Caco-2 (cell line): Measurements from ENCODE around the gene TXN2. TPM values are rescaled to one million over a fixed set of nuclear protein-coding genes. Genes with fewer than 3 reads are reported as not detected.
"Not testable (repeated sequence)": the region's sequence is repeated elsewhere in the genome, so short reads cannot be mapped to it uniquely, and the experiment has no call there.

Experiments
- BruUV-seq: library from RNA; stranded (reverse); fragments of 400-500 nt; replicated peaks from 2 replicates; lab custom pipeline; 2021; lab: Mats Ljungman, UMichigan
- CTCF ChIA-PET: fragments of 300-600 bp; sonication (Branson Sonifier 250); formaldehyde crosslinking; loops from one replicate; lab custom pipeline; 2022; ENCODE audit warnings: antibody characterized with exemption; lab: Charles Lee
- POLR2A ChIA-PET: fragments of 300-600 bp; sonication (Branson Sonifier 250); formaldehyde crosslinking; loops from one replicate; lab custom pipeline; 2022; ENCODE audit warnings: antibody characterized with exemption; lab: Charles Lee
- DNase-seq, 2 experiments: peaks; one replicate each; pipeline versions ENCODE4 v3.0.0 to v3.0.0-alpha.2; 2020 to 2022
- H3K27me3 ChIP-seq: replicated peaks from 2 replicates; pipeline ENCODE4 v1.6.0; 2011; ENCODE audit warnings: low read length; ENCODE audit not compliant: control insufficient read depth, insufficient read depth
- H3K36me3 ChIP-seq: 2 replicates; pipeline ENCODE4 v1.5.1; 2011; ENCODE audit warnings: low read length; ENCODE audit not compliant: control insufficient read depth, insufficient read depth
- H3K4me1 ChIP-seq: fragments of 250-450 bp; sonication (Bioruptor Pico); 2 replicates; pipeline ENCODE4 v1.5.1; 2020; ENCODE audit warnings: mild to moderate bottlenecking
- H3K4me3 ChIP-seq: 2 replicates; pipeline ENCODE4 v1.5.1; 2011; ENCODE audit warnings: low read depth, mild to moderate bottlenecking, control low read depth, low read length
- H3K9me3 ChIP-seq: fragments of 250-450 bp; sonication (Bioruptor Pico); 2 replicates; pipeline ENCODE4 v1.5.1; 2020; ENCODE audit warnings: mild to moderate bottlenecking, moderate library complexity
- H3K27ac Mint-ChIP-seq: one replicate; pipeline ENCODE4 v1.8.0; 2022; ENCODE audit warnings: mixed read lengths; ENCODE audit not compliant: unreplicated experiment
- H3K27me3 Mint-ChIP-seq: one replicate; pipeline ENCODE4 v1.8.0; 2022; ENCODE audit warnings: mixed read lengths; ENCODE audit not compliant: insufficient read depth, unreplicated experiment
- H3K36me3 Mint-ChIP-seq: one replicate; pipeline ENCODE4 v1.8.0; 2022; ENCODE audit warnings: mild to moderate bottlenecking, mixed read lengths; ENCODE audit not compliant: insufficient read depth, unreplicated experiment
- H3K4me1 Mint-ChIP-seq: one replicate; pipeline ENCODE4 v1.8.0; 2022; ENCODE audit warnings: low read depth, mixed read lengths; ENCODE audit not compliant: unreplicated experiment
- H3K4me3 Mint-ChIP-seq: one replicate; pipeline ENCODE4 v1.8.0; 2022; ENCODE audit warnings: mild to moderate bottlenecking, moderate library complexity, mixed read lengths; ENCODE audit not compliant: unreplicated experiment
- H3K9me3 Mint-ChIP-seq: one replicate; pipeline ENCODE4 v1.8.0; 2022; ENCODE audit warnings: mixed read lengths; ENCODE audit not compliant: unreplicated experiment
- intact Hi-C: fragments of 100-400 bp; cut with micrococcal nuclease; formaldehyde crosslinking; loops from one replicate; pipeline ENCODE4 v1.10.0; 2022; ENCODE audit not compliant: unreplicated experiment
- total RNA-seq: library from RNA; stranded (reverse); gene quantifications from 2 replicates; pipeline ENCODE4 v1.2.3, GENCODE V29; 2022
- TF ChIP-seq, protein P1 (sequence below), 2 experiments: fragments of 200-600 bp in 1 of 2; IDR thresholded peaks; 1 replicate in 1 of 2; 2 replicates in 1 of 2; pipeline versions ENCODE4 v1.5.1 to v1.8.0; 2011 to 2022; ENCODE audit warnings: antibody characterized with exemption in 1 of 2, control low read depth in 1 of 2, inconsistent platforms in 1 of 2, low read depth in 1 of 2, low read length in 1 of 2, mild to moderate bottlenecking in 1 of 2, moderate library complexity in 1 of 2; ENCODE audit not compliant: insufficient read depth in 1 of 2, severe bottlenecking in 1 of 2, unreplicated experiment in 1 of 2

TXN2 gene
- total RNA-seq, 1 experiment from 2014 or later: 75.8 TPM

DNA sequence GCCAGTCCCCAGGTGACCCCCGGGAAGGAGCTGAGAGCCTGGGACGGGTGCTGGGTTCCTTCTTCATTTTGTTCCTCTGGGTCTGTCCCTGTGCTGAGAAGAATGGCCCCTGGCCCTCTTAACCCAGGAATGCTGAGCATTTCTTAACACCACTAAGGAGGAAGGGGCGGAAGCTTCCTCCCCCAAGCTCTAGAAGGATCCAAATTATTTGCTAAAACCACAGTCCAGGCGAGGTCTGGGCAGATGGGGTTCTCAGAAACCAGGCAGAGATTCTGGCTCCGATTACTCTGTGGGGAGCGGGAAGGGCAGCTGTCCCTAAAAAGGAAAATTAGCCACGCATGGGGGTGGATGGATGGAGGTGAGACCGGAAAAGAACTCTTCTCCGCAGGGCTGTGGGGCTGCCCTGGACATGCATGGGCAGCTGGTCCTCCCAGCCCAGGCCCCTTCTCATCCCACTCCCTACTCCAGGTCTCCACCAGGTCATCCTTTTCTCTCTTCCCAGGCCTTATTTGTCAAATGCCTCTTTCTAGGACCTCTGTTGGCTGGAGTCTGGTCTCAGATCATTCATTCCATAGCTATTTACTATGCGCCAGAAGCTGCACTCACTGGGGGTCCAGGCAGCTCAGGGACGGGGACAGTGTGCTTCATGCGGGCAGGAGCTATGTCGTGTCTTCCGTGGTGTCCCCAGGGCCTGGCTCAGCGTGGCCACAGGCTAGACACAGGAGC lies 48.7 kb downstream of the TXN2 start:
- H3K27ac Mint-ChIP-seq: peak overlapping the region; percentile 73
- intact Hi-C loops: loop anchor here (5.0 kb wide), 1 partner anchor 70 kb away; no protein-coding TSS in a partner anchor
- Histone ChIP-seq H3K36me3 (no peaks in the 10 kb centered on the region), H3K4me1 (peaks cover 56% of the 10 kb centered on the region), H3K4me3 (no peak overlapping the region), H3K27me3 (no peaks in the 10 kb centered on the region), H3K9me3 (0 out of 2 replicates have a peak, but pooled peaks cover under 1% of the 10 kb centered on the region)
- ChIA-PET POLR2A (interaction anchor here (0.7 to 1.2 kb wide), 3 partner anchors 13 to 48 kb away, joined by 3 to 7 read pairs (median 3); no protein-coding TSS in a partner anchor), CTCF (interaction anchor here (0.6 to 0.9 kb wide), 2 partner anchors 43 to 69 kb away, joined by 3 to 4 read pairs; no protein-coding TSS in a partner anchor)
- H3K4me1 Mint-ChIP-seq: peaks cover 38% of the 10 kb centered on the region
- H3K9me3 Mint-ChIP-seq: no peaks in the 10 kb centered on the region
- H3K36me3 Mint-ChIP-seq: peaks cover 6% of the 10 kb centered on the region
- BruUV-seq: no TSS peak
- no peak overlapping the region for H3K4me3 Mint-ChIP-seq
- no peaks in the 10 kb centered on the region for H3K27me3 Mint-ChIP-seq
- no peak for DNase-seq
- TF ChIP-seq, protein P1, sequence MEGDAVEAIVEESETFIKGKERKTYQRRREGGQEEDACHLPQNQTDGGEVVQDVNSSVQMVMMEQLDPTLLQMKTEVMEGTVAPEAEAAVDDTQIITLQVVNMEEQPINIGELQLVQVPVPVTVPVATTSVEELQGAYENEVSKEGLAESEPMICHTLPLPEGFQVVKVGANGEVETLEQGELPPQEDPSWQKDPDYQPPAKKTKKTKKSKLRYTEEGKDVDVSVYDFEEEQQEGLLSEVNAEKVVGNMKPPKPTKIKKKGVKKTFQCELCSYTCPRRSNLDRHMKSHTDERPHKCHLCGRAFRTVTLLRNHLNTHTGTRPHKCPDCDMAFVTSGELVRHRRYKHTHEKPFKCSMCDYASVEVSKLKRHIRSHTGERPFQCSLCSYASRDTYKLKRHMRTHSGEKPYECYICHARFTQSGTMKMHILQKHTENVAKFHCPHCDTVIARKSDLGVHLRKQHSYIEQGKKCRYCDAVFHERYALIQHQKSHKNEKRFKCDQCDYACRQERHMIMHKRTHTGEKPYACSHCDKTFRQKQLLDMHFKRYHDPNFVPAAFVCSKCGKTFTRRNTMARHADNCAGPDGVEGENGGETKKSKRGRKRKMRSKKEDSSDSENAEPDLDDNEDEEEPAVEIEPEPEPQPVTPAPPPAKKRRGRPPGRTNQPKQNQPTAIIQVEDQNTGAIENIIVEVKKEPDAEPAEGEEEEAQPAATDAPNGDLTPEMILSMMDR (IDR thresholded peaks at IDR 0.05; ENCODE audit: insufficient read depth in 1 of 2, low read depth in 1 of 2, low read length in 1 of 2, severe bottlenecking in 1 of 2, unreplicated experiment in 1 of 2): no peak

DNA sequence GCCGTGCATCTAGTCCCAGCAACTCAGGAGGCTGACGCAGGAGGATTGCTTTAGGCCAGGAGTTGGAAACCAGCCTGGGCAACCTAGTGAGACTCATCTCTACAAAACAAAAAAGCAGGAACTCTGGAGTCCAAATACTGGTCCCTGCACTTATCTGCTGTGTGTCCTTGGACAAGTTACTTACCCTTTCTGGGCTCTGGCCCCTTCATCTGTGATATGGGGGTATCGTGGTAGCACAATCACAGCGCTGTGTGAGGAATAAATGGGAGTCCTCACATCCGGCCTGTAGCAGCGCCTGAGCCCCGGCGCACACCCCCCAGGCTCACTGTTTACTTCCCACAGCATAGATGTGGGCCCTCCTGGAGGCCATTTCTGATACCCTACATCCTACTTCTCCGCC lies 49.5 kb downstream of the TXN2 start:
- Mint-ChIP-seq H3K27me3 (no peaks in the 10 kb centered on the region), H3K9me3 (no peaks in the 10 kb centered on the region), H3K4me1 (peaks cover 38% of the 10 kb centered on the region), H3K36me3 (peaks cover 6% of the 10 kb centered on the region), H3K27ac (peak overlapping the region; percentile 73), H3K4me3 (no peak overlapping the region)
- Histone ChIP-seq H3K36me3 (no peaks in the 10 kb centered on the region), H3K4me1 (peaks cover 63% of the 10 kb centered on the region), H3K9me3 (0 out of 2 replicates have a peak, but pooled peaks cover 8% of the 10 kb centered on the region), H3K4me3 (no peak overlapping the region), H3K27me3 (no peaks in the 10 kb centered on the region)
- TF ChIP-seq, protein P1 (IDR thresholded peaks at IDR 0.05; ENCODE audit: insufficient read depth in 1 of 2, low read depth in 1 of 2, low read length in 1 of 2, severe bottlenecking in 1 of 2, unreplicated experiment in 1 of 2): no peak
- intact Hi-C loops: loop anchor here (5.0 kb wide), 1 partner anchor 70 kb away; no protein-coding TSS in a partner anchor
- DNase-seq: no peak
- CTCF ChIA-PET: interaction anchor here (0.9 kb wide), 1 partner anchor 68 kb away, joined by 3 read pairs; no protein-coding TSS in a partner anchor
- TSS peak; percentile 63 for BruUV-seq
- POLR2A ChIA-PET: interaction anchor here (0.7 kb wide), 1 partner anchor 12 kb away, joined by 7 read pairs; no protein-coding TSS in a partner anchor

DNA sequence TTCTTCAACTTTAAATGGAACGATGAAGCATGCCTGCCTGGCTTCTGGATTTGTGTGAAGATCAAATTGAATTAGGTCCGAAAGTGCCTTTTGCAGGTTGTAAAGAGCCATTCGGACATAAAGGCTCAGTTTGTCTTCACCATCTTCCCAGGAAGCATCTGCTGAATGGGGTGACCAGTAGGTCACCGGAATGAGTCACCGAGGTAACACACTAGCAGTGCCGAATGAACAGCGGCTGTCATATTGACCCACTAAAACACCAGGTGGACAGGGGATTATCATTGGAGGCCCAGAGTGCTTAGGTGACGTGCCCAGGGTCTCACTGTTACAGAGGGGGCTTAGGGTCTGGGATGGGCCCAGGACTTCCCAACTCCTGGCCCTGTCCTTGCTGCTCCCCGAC lies 50.6 kb downstream of the TXN2 start:
- CTCF ChIA-PET: no interaction called here
- peaks cover 6% of the 10 kb centered on the region for H3K36me3 Mint-ChIP-seq

DNA sequence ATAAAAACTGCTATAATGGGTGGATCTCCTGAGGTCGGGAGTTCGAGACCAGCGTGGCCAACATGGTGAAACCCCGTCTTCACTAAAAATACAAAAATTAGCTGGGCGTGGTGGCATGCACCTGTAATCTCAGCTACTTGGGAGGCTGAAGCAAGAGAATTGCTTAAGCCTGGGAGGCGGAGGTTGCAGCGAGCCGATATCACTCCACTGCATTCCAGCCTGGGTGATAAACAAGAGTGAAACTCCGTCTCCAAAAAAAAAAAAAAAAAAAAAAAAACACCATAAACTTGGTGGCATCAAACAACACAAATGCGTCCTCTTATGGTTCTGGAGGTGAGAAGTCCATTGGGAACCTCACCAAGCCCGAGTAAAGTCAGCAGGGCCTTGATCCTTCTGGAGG lies 53.5 kb downstream of the TXN2 start:
- H3K27ac Mint-ChIP-seq, H3K36me3 Mint-ChIP-seq, H3K9me3 Mint-ChIP-seq, H3K27me3 Mint-ChIP-seq, H3K36me3 ChIP-seq, H3K9me3 ChIP-seq, DNase-seq, BruUV-seq, H3K4me3 ChIP-seq, intact Hi-C loops, H3K4me3 Mint-ChIP-seq, CTCF ChIA-PET, H3K27me3 ChIP-seq: not testable (repeated sequence)
- POLR2A ChIA-PET: interaction anchor here (0.7 kb wide), 1 partner anchor 67 kb away, joined by 7 read pairs; no protein-coding TSS in a partner anchor
- H3K4me1 Mint-ChIP-seq: peaks cover 31% of the 10 kb centered on the region
- H3K4me1 ChIP-seq: peaks cover 50% of the 10 kb centered on the region

More for the DNA sequence above, 50.6 kb downstream of the TXN2 start:
- Mint-ChIP-seq H3K4me3 (no peak overlapping the region), H3K27me3 (no peaks in the 10 kb centered on the region), H3K9me3 (no peaks in the 10 kb centered on the region), H3K4me1 (peaks cover 42% of the 10 kb centered on the region), H3K27ac (no peak overlapping the region)
- no peak for DNase-seq
- no TSS peak for BruUV-seq
- H3K4me1 ChIP-seq: peaks cover 65% of the 10 kb centered on the region
- H3K9me3 ChIP-seq: 0 out of 2 replicates have a peak, but pooled peaks cover 9% of the 10 kb centered on the region
- TF ChIP-seq, protein P1 (IDR thresholded peaks at IDR 0.05; ENCODE audit: insufficient read depth in 1 of 2, low read depth in 1 of 2, low read length in 1 of 2, severe bottlenecking in 1 of 2, unreplicated experiment in 1 of 2): no peak
- H3K36me3 ChIP-seq: no peaks in the 10 kb centered on the region
- no peaks in the 10 kb centered on the region for H3K27me3 ChIP-seq
- intact Hi-C loops: loop anchor here (5.0 kb wide), 1 partner anchor 69 kb away; no protein-coding TSS in a partner anchor
- POLR2A ChIA-PET: no interaction called here
- no peak overlapping the region for H3K4me3 ChIP-seq
